ENCODE results near the gene DPP9. TPM values are rescaled to one million over a fixed set of nuclear protein-coding genes. Genes with fewer than 3 reads are reported as not detected.

The DPP9 gene
- total RNA-seq, 1 experiment from 2014 or later = 46.4 TPM

DNA sequence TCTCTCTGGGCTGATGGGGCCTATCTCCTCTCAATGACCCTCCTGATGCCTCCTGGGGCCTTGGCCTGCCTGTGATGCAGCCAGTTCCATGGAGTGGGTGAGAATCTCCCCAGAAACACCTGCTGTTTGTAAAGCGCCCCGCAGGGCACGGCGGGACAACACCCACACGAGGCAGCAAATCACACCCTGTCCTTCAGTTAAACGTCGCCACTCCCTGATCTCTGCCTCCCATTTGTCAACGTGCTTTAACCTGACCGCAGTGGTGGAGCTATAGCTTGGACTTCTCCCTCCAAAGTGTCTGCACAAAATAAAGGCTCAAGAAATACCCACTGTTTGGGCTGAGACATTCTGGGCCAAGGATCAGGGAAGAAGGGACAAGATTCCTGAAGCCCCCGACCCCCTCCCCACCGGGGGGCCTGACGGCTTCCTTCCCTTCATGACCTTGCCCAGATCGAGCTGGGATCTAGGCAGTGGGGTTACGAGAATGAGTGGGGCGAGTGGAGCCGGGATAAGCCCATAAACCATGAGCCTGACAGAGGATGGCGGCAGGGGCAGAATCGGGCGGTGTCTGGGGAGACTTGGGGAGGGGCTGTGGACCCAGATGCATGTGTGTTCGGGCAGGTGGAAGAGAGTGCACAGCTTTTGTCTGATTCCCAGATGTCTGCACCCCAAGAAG lies 61.5 kb downstream of the DPP9 start:
- H3T11ph ChIP-seq (ENCODE audit: low read length) = no peak overlapping the region
- no CpG with 5 or more reads among the region's 20 CpGs for WGBS (ENCODE audit: extremely low coverage, insufficient read length, low lambda C conversion rate)
- peaks cover 12 to 40% (median 21%) of the 10 kb centered on the region in 3 experiments; a peak in 6 of 7 replicates for H3K36me3 Mint-ChIP-seq (ENCODE audit: insufficient read depth in 1 of 3, low read depth in 3 of 3)
- no peaks in the 10 kb centered on the region for H3K9me3 Mint-ChIP-seq
- peak overlapping the region in 1 of 3 experiments; percentile 34; a peak in 2 of 7 replicates for H3K27ac Mint-ChIP-seq
- no peak overlapping the region for H3K18ac ChIP-seq (ENCODE audit: insufficient read length, low read depth, low read length)
- H3K27me3 ChIP-seq (ENCODE audit: insufficient read depth, low read length) = no peaks in the 10 kb centered on the region
- H2BK15ac ChIP-seq (ENCODE audit: low read depth, low read length) = no peak overlapping the region
- H2BK120ac ChIP-seq (ENCODE audit: low read depth, low read length, poor library complexity, severe bottlenecking) = no peak overlapping the region
- no peak overlapping the region for H3K14ac ChIP-seq (ENCODE audit: insufficient read depth, low read length)
- no peak overlapping the region for H2AK5ac ChIP-seq (ENCODE audit: insufficient read length, low read length)
- no peak overlapping the region for H4K8ac ChIP-seq (replicated peaks; ENCODE audit: insufficient read length, low read depth, low read length)
- no peaks in the 10 kb centered on the region for H3K79me1 ChIP-seq (ENCODE audit: insufficient read depth, low read depth, low read length, poor library complexity, severe bottlenecking)
- H3K4me3 Mint-ChIP-seq = no peak overlapping the region
- H3K4me2 ChIP-seq (ENCODE audit: insufficient read depth, insufficient read length, low read length) = no peak overlapping the region
- no peak overlapping the region for H2BK20ac ChIP-seq (ENCODE audit: low read depth, low read length, poor library complexity, severe bottlenecking)
- H3K23me2 ChIP-seq (ENCODE audit: insufficient read length, low read depth, low read length, poor library complexity, severe bottlenecking) = no peaks in the 10 kb centered on the region
- H3K4me1 Mint-ChIP-seq = no peaks in the 10 kb centered on the region
- H4K5ac ChIP-seq (ENCODE audit: insufficient read length, low read depth, low read length) = no peak overlapping the region
- TF ChIP-seq, protein P1, sequence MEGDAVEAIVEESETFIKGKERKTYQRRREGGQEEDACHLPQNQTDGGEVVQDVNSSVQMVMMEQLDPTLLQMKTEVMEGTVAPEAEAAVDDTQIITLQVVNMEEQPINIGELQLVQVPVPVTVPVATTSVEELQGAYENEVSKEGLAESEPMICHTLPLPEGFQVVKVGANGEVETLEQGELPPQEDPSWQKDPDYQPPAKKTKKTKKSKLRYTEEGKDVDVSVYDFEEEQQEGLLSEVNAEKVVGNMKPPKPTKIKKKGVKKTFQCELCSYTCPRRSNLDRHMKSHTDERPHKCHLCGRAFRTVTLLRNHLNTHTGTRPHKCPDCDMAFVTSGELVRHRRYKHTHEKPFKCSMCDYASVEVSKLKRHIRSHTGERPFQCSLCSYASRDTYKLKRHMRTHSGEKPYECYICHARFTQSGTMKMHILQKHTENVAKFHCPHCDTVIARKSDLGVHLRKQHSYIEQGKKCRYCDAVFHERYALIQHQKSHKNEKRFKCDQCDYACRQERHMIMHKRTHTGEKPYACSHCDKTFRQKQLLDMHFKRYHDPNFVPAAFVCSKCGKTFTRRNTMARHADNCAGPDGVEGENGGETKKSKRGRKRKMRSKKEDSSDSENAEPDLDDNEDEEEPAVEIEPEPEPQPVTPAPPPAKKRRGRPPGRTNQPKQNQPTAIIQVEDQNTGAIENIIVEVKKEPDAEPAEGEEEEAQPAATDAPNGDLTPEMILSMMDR (conservative IDR thresholded peaks at IDR 0.05) = no peak
- no peaks in the 10 kb centered on the region for H3K4me1 ChIP-seq (ENCODE audit: insufficient read depth, low read length)
- no peak overlapping the region for H2BK5ac ChIP-seq (ENCODE audit: insufficient read length, low read length)
- no peak overlapping the region for H3K4ac ChIP-seq (ENCODE audit: low read depth, low read length)
- no peaks in the 10 kb centered on the region for H4K20me1 ChIP-seq (ENCODE audit: control insufficient read depth, insufficient read depth, insufficient read length)
- no peaks in the 10 kb centered on the region for H3K79me2 ChIP-seq (ENCODE audit: insufficient read depth, low read length)
- no peak overlapping the region for H3K23ac ChIP-seq (ENCODE audit: insufficient read length, low read depth, low read length)
- no peaks in the 10 kb centered on the region for H3K9me3 ChIP-seq (ENCODE audit: control insufficient read depth, low read depth, low read length)
- H2AFZ ChIP-seq (ENCODE audit: low read length) = no peak overlapping the region
- H3K9ac ChIP-seq (ENCODE audit: extremely low read depth, insufficient read length, low read length) = no peak overlapping the region
- no peak for DNase-seq
- H3K27me3 Mint-ChIP-seq (ENCODE audit: low read depth) = no peaks in the 10 kb centered on the region
- no peak overlapping the region for H3K56ac ChIP-seq (ENCODE audit: insufficient read length, low read depth, low read length)
- H3K27ac ChIP-seq (ENCODE audit: insufficient read length, low read depth, low read length) = no peak overlapping the region
- no peak overlapping the region for H4K91ac ChIP-seq (ENCODE audit: insufficient read length, low read depth, low read length)
- H2BK12ac ChIP-seq (ENCODE audit: insufficient read length, low read depth, low read length) = no peak overlapping the region
